Measurements from ENCODE around the gene SNTN.
"Not testable (repeated sequence)": the region's sequence is repeated elsewhere in the genome, so short reads cannot be mapped to it uniquely, and the experiment has no call there.

SNTN gene

GRCh38 chr3:63652066-63652725, at the start of gene SNTN:
Gene SNTN, plus strand, starts transcription at chr3:63652675. Its CDS starts 13 bp downstream, at chr3:63652688.
- no peak for DNase-seq

GRCh38 chr3:63607716-63608115, 44.8 kb upstream of the SNTN start:
- DNase-seq: no peak

GRCh38 chr3:63609408-63609807, 43.1 kb upstream of the SNTN start:
- no peak for DNase-seq

- DNase-seq: no peak
Measured at GRCh38 chr3:63609834-63610233, 42.6 kb upstream of the SNTN start.

- DNase-seq: no peak
Measured at GRCh38 chr3:63611382-63611781, 41.1 kb upstream of the SNTN start.

GRCh38 chr3:63613561-63613960, 38.9 kb upstream of the SNTN start:
- no peak for DNase-seq

GRCh38 chr3:63617391-63617790, 35.1 kb upstream of the SNTN start:
- no peak for DNase-seq

GRCh38 chr3:63624941-63625560, 27.4 kb upstream of the SNTN start:
- DNase-seq: no peak

- no peak for DNase-seq
Measured at GRCh38 chr3:63631670-63632069, 20.8 kb upstream of the SNTN start.

- no peak for DNase-seq
Measured at GRCh38 chr3:63635186-63635585, 17.3 kb upstream of the SNTN start.

- DNase-seq: no peak
Measured at GRCh38 chr3:63639806-63640205, 12.7 kb upstream of the SNTN start.

GRCh38 chr3:63642488-63642887, 10.0 kb upstream of the SNTN start:
- no peak for DNase-seq

GRCh38 chr3:63644212-63644797, 8.2 kb upstream of the SNTN start:
- DNase-seq: no peak

GRCh38 chr3:63644928-63645781, 7.3 kb upstream of the SNTN start:
- DNase-seq: not testable (repeated sequence)

- no peak for DNase-seq
Measured at GRCh38 chr3:63654211-63654610, 1.7 kb downstream of the SNTN start.

- DNase-seq: no peak
Measured at GRCh38 chr3:63654931-63655330, 2.5 kb downstream of the SNTN start.

GRCh38 chr3:63655519-63655918, 3.0 kb downstream of the SNTN start:
- DNase-seq: no peak

- no peak for DNase-seq
Measured at GRCh38 chr3:63656786-63657185, 4.3 kb downstream of the SNTN start.

- no peak for DNase-seq
Measured at GRCh38 chr3:63661242-63661641, 8.8 kb downstream of the SNTN start.

GRCh38 chr3:63662011-63662410, 9.5 kb downstream of the SNTN start:
- no peak for DNase-seq

- DNase-seq: no peak
Measured at GRCh38 chr3:63662500-63662899, 10.0 kb downstream of the SNTN start.

GRCh38 chr3:63670544-63670943, 18.1 kb downstream of the SNTN start:
- no peak for DNase-seq

- no peak for DNase-seq
Measured at GRCh38 chr3:63673111-63673510, 20.6 kb downstream of the SNTN start.

- DNase-seq: no peak
Measured at GRCh38 chr3:63674586-63674985, 22.1 kb downstream of the SNTN start.
